ENCODE data around the gene IKBKE.

The IKBKE gene

DNA sequence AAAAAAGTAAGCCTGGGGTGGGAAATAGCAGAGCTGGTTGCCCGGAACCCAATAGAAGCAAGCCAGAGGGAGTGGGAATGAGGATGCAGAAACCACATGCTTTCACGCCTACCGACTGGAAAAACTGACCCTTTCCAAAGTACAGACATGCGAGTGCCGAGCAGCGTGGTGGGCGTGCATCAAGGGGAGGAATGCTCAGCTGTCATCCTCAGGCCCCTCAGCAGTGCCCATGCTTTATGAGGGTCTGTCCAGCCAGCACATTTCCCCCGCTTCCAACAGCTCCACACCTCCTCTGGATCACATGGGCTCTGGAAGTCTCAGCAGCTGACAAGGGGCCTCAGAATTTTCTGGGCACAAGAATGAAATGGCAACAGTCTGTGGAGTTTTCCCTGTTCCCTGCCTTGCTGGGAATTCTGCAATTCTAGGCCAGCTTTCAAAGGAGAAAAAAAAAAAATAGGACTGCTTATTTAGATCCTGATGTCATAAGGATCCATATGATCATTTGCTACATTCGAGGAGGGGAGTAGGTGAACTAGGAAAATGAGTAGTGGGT, 19.1 kb upstream of the IKBKE start:
- H3K4me3 ChIP-seq (ENCODE audit: control insufficient read depth, low read depth, low read length) = no peak overlapping the region
- no peak for DNase-seq (ENCODE audit: low read depth)
- TF ChIP-seq, protein P1, sequence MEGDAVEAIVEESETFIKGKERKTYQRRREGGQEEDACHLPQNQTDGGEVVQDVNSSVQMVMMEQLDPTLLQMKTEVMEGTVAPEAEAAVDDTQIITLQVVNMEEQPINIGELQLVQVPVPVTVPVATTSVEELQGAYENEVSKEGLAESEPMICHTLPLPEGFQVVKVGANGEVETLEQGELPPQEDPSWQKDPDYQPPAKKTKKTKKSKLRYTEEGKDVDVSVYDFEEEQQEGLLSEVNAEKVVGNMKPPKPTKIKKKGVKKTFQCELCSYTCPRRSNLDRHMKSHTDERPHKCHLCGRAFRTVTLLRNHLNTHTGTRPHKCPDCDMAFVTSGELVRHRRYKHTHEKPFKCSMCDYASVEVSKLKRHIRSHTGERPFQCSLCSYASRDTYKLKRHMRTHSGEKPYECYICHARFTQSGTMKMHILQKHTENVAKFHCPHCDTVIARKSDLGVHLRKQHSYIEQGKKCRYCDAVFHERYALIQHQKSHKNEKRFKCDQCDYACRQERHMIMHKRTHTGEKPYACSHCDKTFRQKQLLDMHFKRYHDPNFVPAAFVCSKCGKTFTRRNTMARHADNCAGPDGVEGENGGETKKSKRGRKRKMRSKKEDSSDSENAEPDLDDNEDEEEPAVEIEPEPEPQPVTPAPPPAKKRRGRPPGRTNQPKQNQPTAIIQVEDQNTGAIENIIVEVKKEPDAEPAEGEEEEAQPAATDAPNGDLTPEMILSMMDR (conservative IDR thresholded peaks at IDR 0.05; ENCODE audit: control insufficient read depth, insufficient read depth, low read depth, low read length) = no peak

DNA sequence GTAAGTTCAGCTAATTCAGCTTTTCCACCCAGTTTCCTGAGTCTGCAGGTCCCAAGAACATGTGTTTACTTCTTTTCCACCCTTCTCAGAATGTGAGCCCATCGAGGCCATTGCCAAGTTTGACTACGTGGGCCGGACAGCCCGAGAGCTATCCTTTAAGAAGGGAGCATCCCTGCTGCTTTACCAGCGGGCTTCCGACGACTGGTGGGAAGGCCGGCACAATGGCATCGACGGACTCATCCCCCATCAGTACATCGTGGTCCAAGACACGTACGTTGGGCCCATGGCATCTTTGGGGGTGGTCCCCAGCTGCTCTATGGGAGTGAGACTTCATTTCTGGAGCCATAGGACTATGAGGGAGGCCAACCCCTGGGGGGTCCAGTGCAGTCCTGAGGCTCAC, 17.2 kb upstream of the IKBKE start:
- DNase-seq (ENCODE audit: low read depth) = no peak
- H3K4me3 ChIP-seq (ENCODE audit: control insufficient read depth, low read depth, low read length) = no peak overlapping the region
- TF ChIP-seq, protein P1 (conservative IDR thresholded peaks at IDR 0.05; ENCODE audit: control insufficient read depth, insufficient read depth, low read depth, low read length) = no peak

DNA sequence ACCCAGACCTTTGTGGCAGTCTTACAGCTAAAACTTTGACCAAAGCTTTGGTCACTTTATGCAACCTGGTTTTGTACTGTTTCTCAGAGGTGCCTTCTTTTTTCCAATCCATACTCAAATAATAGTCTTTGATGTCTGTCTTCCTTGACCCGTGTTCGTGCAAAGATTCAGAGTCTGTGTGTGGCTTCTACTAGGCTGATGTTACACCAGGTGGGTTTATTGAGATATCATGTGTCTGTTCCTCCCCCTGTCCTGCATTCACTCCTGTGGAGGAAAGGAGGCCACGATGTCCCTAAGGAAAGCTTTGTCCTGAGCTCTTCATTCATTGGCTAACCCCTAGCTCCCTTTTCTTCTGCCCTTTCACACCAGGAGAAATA, 15.0 kb upstream of the IKBKE start:
- no peak for DNase-seq (ENCODE audit: low read depth)
- no peak overlapping the region for H3K4me3 ChIP-seq (ENCODE audit: control insufficient read depth, low read depth, low read length)
- TF ChIP-seq, protein P1 (conservative IDR thresholded peaks at IDR 0.05; ENCODE audit: control insufficient read depth, insufficient read depth, low read depth, low read length) = no peak

DNA sequence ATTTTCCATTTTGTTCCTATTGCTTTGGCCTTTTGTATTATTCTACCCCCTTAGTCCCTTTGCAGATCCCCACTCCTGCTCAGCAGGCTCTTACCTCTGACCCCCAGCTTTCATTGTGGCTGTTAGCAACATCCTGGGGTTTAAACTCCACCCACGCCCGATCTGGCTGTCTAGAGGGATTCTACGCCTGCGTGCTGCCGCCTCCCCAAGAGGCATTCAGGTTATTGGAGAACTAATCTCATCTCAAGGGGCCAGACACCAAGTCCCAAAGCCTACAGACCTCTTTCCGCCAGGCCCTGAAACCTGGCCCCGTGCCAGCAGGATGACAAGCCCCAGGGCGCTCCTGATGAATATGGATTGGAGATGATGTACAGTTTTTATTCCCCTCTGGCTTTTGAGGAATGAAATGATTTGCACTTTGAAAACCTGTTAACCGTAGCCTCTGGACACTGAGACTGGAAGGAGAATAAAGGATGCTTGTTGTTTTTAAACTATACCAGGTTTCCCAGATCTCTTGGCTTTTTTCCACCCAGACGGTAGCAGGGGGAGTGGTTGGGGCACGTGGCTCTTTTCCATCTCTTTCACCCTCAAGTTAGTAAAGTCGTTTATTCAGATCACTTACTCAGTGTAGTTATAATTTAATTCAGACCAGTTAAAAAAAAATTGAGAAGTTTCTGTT, 14.5 kb upstream of the IKBKE start:
- TF ChIP-seq, protein P1 (conservative IDR thresholded peaks at IDR 0.05; ENCODE audit: control insufficient read depth, insufficient read depth, low read depth, low read length) = no peak
- H3K4me3 ChIP-seq (ENCODE audit: control insufficient read depth, low read depth, low read length) = no peak overlapping the region
- peak; percentile 25 for DNase-seq (ENCODE audit: low read depth)

DNA sequence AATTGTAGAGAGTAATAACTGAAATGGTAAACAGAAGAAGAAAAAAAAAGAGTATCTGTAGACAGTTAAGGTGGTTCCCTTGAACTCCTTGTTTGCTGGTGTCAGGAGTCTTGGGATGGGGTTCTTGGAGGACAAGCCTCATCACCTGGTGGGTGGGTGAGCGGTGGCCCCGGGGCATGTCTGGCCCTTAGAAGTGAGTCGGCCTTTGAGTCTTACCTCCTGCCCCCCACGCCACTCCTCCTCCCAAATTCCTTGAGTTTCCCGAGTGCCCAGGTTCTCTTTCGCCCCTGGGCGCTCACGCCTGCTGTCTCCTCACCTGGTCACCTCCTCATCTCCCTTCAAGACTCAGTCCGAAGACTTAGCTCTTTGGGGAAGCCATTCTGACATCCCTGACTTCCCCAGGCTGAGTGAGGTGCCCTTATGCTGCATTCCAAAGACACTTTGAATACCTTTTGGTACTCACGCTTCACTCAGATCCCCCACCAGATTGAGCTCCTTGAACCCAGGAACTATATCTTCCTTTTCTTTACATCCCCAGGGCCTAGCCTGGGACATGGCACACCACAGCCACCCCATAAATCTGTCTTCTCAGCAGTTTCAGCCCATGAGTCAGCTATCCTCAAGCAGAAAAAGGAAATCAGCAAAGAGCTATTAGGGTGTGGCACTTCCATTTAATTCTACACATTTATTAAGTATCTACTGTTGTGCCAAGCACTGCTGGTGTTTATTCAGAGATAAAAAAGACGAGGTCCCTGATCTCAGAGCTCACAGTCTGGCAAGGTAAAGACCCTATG, 13.5 kb upstream of the IKBKE start:
- TF ChIP-seq, protein P1 (conservative IDR thresholded peaks at IDR 0.05; ENCODE audit: control insufficient read depth, insufficient read depth, low read depth, low read length) = no peak
- DNase-seq (ENCODE audit: low read depth) = peak; percentile 73
- no peak overlapping the region for H3K4me3 ChIP-seq (ENCODE audit: control insufficient read depth, low read depth, low read length)

DNA sequence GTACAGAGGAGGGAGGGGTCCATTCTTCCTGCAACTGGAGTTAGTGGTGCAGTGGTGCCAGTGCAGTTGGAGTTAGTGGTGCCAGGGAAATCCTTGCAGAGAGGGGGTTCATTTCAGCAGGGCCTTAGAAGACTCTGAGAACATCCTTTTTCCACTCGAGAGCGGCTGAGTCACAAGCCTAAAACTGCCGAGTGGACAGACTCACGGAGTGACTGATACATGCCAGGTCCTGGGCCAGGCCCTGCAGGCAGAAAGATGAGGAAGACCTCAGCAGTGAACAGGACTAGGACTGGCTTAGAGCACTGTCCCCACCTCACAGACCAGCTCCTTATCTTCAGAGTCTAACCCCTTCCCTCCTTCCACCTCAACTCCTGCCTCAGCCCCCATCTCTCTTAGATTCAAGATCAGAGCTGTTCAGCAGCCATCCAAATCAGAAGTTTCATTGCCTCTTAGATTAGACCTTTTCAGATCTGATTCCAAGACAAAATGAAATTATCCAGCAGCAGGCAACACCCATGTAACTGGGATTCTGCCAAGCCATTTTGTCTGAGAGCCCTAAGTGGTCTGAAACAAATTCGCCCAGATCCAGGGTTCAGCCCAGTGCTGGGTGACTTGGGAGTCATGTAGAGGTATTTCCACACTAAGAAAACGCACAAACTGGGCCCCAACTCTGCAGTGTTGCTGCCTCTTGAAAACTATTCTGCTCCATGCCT, 12.7 kb upstream of the IKBKE start:
- H3K4me3 ChIP-seq (ENCODE audit: control insufficient read depth, low read depth, low read length) = no peak overlapping the region
- TF ChIP-seq, protein P1 (conservative IDR thresholded peaks at IDR 0.05; ENCODE audit: control insufficient read depth, insufficient read depth, low read depth, low read length) = no peak
- DNase-seq (ENCODE audit: low read depth) = peak; percentile 51
